Measurements from ENCODE around the gene ABCA9.
"Not testable (repeated sequence)": the region's sequence is repeated elsewhere in the genome, so short reads cannot be mapped to it uniquely, and the experiment has no call there.

Gene ABCA9

GRCh38 chr17:68963958-68964357, 96.8 kb downstream of the ABCA9 start:
- no peaks in the 10 kb centered on the region for H3K27me3 ChIP-seq
- H3K9me3 ChIP-seq = no peaks in the 10 kb centered on the region
- no peaks in the 10 kb centered on the region for H3K36me3 ChIP-seq
- no peak overlapping the region for H3K4me3 ChIP-seq (ENCODE audit: low read depth in 1 of 2, low read length in 1 of 2)
- H3K27ac ChIP-seq = no peak overlapping the region
- no peaks in the 10 kb centered on the region for H3K4me1 ChIP-seq (ENCODE audit: control insufficient read depth in 1 of 2, insufficient read depth in 1 of 2, low read depth in 1 of 2, low read length in 1 of 2)
- no peak for TF ChIP-seq CTCF (IDR thresholded peaks at IDR 0.05)

- H3K27me3 ChIP-seq = no peaks in the 10 kb centered on the region
- H3K4me3 ChIP-seq (ENCODE audit: low read depth in 1 of 2, low read length in 1 of 2) = no peak overlapping the region
- H3K36me3 ChIP-seq = no peaks in the 10 kb centered on the region
- H3K9me3 ChIP-seq = no peaks in the 10 kb centered on the region
- TF ChIP-seq CTCF (IDR thresholded peaks at IDR 0.05) = no peak
- H3K27ac ChIP-seq = no peak overlapping the region
- no peaks in the 10 kb centered on the region for H3K4me1 ChIP-seq (ENCODE audit: control insufficient read depth in 1 of 2, insufficient read depth in 1 of 2, low read depth in 1 of 2, low read length in 1 of 2)
Observed at GRCh38 chr17:68961214-68961882, 99.4 kb downstream of the ABCA9 start.

GRCh38 chr17:68959117-68959516, 101.6 kb downstream of the ABCA9 start:
- not testable (repeated sequence) for H3K27me3 ChIP-seq, H3K36me3 ChIP-seq

GRCh38 chr17:68957944-68958343, 102.8 kb downstream of the ABCA9 start:
- H3K4me1 ChIP-seq (ENCODE audit: control insufficient read depth in 1 of 2, insufficient read depth in 1 of 2, low read depth in 1 of 2, low read length in 1 of 2) = no peaks in the 10 kb centered on the region
- TF ChIP-seq CTCF (IDR thresholded peaks at IDR 0.05) = no peak
- H3K27ac ChIP-seq = no peak overlapping the region
- H3K9me3 ChIP-seq = no peaks in the 10 kb centered on the region
- H3K36me3 ChIP-seq = no peaks in the 10 kb centered on the region
- no peaks in the 10 kb centered on the region for H3K27me3 ChIP-seq
- no peak overlapping the region for H3K4me3 ChIP-seq (ENCODE audit: low read depth in 1 of 2, low read length in 1 of 2)

More at GRCh38 chr17:68959117-68959516, 101.6 kb downstream of the ABCA9 start:
- not testable (repeated sequence) for H3K4me1 ChIP-seq (ENCODE audit: control insufficient read depth in 1 of 2, insufficient read depth in 1 of 2, low read depth in 1 of 2, low read length in 1 of 2); H3K4me3 ChIP-seq (ENCODE audit: low read depth in 1 of 2, low read length in 1 of 2); H3K9me3 ChIP-seq; H3K27ac ChIP-seq

GRCh38 chr17:68955181-68955841, 105.4 kb downstream of the ABCA9 start, which contains the start of gene ABCA8:
Gene ABCA8 (minus strand): TSS chr17:68955392. CDS start chr17:68942034, 13,358 bp downstream.
- H3K27me3 ChIP-seq = no peaks in the 10 kb centered on the region
- no peaks in the 10 kb centered on the region for H3K36me3 ChIP-seq
- H3K4me3 ChIP-seq (ENCODE audit: low read depth in 1 of 2, low read length in 1 of 2) = no peak within 1 kb of the TSS
- no peak within 1 kb of the TSS for H3K27ac ChIP-seq
- no peaks in the 10 kb centered on the region for H3K4me1 ChIP-seq (ENCODE audit: control insufficient read depth in 1 of 2, insufficient read depth in 1 of 2, low read depth in 1 of 2, low read length in 1 of 2)
- no peaks in the 10 kb centered on the region for H3K9me3 ChIP-seq
- no peak for TF ChIP-seq CTCF (IDR thresholded peaks at IDR 0.05)

GRCh38 chr17:68954146-68954896, 106.4 kb downstream of the ABCA9 start:
- TF ChIP-seq CTCF (IDR thresholded peaks at IDR 0.05) = no peak
- no peaks in the 10 kb centered on the region for H3K27me3 ChIP-seq
- no peaks in the 10 kb centered on the region for H3K9me3 ChIP-seq
- no peak overlapping the region for H3K4me3 ChIP-seq (ENCODE audit: low read depth in 1 of 2, low read length in 1 of 2)
- H3K36me3 ChIP-seq = no peaks in the 10 kb centered on the region
- no peak overlapping the region for H3K27ac ChIP-seq
- H3K4me1 ChIP-seq (ENCODE audit: control insufficient read depth in 1 of 2, insufficient read depth in 1 of 2, low read depth in 1 of 2, low read length in 1 of 2) = no peaks in the 10 kb centered on the region

Data from neutrophil (primary cell).